MV-4-11 (cell line): ENCODE results near the gene SLC25A15.
A peak's percentile ranks its signal among the peaks of the same experiment; 100 is the strongest.
"Not testable (repeated sequence)": the region's sequence is repeated elsewhere in the genome, so short reads cannot be mapped to it uniquely, and the experiment has no call there.

ENCODE experiments used
- DNase-seq: peaks from one replicate; lab custom pipeline; 2025; lab: John Stamatoyannopoulos, UW

Gene SLC25A15

GRCh38 chr13:40813667-40814454, 24.4 kb downstream of the SLC25A15 start:
- peak; percentile 63 for DNase-seq

- no peak for DNase-seq
Measured at GRCh38 chr13:40814803-40815202, 25.4 kb downstream of the SLC25A15 start.

GRCh38 chr13:40818926-40819325, 29.5 kb downstream of the SLC25A15 start:
- no peak for DNase-seq

- DNase-seq: no peak
Measured at GRCh38 chr13:40819797-40820315, 30.4 kb downstream of the SLC25A15 start.

DNA sequence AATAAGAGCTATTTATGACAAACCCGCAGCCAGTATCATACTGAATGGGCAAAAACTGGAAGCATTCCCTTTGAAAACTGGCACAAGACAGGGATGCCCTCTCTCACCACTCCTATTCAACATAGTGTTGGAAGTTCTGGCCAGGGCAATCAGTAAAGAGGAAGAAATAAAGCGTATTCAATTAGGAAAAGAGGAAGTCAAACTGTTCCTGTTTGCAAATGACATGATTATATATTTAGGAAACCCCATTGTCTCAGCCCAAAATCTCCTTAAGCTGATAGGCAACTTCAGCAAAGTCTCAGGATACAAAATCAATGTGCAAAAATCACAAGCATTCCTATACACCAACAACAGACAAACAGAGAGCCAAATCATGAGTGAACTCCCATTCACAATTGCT, 50.3 kb downstream of the SLC25A15 start:
- peak; percentile 55 for DNase-seq

- DNase-seq: not testable (repeated sequence)
Measured at GRCh38 chr13:40840955-40841354, 51.5 kb downstream of the SLC25A15 start.
